ENCODE results near the gene MSH3.

Gene MSH3

DNA sequence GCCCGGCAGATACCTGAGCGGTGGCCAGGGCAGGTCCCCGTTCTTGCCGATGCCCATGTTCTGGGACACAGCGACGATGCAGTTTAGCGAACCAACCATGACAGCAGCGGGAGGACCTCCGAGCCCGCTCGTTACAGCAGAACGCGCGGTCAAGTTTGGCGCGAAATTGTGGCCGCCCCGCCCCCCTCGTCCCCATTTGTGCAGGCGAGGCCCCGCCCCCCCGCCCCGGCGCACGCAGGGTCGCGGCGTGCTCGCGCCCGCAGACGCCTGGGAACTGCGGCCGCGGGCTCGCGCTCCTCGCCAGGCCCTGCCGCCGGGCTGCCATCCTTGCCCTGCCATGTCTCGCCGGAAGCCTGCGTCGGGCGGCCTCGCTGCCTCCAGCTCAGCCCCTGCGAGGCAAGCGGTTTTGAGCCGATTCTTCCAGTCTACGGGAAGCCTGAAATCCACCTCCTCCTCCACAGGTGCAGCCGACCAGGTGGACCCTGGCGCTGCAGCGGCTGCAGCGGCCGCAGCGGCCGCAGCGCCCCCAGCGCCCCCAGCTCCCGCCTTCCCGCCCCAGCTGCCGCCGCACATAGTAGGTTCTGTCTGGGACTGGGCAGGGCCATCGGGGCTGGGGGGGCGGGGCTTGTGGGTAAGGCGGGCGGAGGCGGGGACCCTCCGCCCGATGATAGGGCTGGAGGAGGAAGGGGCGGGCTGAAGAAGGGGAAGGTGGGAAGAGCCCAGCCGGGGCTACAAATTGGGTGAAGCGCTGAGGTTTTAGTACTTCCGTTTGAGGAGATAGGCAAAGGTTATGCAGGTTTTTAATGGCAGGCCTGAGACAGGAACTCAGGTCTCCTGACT is at the start of gene MSH3, which contains the start of gene DHFR:
MSH3 (plus strand) TSS at position 262 of the 840 bp plus-strand sequence; CDS start at position 338, 76 bp downstream.
DHFR (minus strand) TSS at position 593 of the 840 bp plus-strand sequence; CDS start at position 99, 494 bp downstream.
- DNase-seq: peak; percentile 77

DNA sequence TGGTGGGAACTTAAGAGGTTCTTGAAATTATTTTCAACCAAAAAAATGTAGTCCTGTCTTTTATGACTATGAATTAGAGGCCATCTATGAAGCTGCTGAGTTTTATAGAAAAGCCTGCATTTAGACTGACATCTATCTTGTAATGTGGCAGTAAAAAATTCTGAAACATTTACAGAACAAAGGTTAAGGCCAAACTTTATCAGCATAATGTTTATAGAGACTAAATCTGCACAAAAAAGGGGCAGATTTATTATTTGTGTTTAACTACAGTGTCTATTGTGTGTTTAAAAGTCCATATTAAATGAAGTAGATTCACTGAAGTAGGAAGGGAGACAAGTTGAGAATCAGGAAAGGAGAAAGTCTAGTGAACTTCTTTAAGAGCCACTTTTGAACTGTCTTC is 47.1 kb upstream of the MSH3 start:
- no peak for DNase-seq

DNA sequence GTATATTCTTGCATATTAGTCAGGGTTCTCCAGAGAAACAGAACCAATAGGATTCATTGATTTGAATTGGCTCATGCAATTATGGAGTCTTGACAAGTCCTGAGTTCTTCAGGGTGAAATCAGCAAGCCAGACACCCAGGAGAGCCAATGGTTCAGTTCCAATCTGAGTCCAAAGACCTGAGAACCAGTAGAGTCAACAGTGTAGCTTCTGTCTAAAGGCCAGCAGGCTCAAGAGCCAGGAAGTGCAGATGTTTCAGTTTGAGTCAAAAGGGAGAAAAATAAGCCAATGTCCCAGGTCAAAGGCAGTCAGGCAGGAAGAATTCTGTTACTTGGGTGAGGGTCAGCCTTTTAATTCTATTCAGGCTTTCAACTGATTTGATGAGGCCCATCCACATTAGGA is 46.6 kb upstream of the MSH3 start:
- DNase-seq: no peak

DNA sequence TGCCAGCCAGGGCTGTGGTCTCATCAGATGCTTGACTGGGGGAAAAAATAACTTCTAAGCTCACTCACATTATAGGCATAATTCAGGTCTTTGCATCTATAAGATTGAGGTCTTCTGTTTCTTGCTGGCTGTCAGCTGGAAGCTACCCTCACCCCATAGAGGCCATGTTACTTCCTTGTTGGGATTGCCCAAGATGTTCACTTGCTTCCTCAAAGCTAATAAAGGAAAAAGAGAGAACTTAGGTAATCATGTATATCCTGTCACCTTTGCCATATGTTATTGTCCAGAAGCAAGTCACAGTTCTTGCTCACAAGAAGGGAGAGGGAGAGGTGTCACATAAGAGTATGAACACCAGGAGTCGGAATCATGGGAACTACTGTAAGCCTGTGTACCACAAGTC is 45.7 kb upstream of the MSH3 start:
- no peak for DNase-seq

DNA sequence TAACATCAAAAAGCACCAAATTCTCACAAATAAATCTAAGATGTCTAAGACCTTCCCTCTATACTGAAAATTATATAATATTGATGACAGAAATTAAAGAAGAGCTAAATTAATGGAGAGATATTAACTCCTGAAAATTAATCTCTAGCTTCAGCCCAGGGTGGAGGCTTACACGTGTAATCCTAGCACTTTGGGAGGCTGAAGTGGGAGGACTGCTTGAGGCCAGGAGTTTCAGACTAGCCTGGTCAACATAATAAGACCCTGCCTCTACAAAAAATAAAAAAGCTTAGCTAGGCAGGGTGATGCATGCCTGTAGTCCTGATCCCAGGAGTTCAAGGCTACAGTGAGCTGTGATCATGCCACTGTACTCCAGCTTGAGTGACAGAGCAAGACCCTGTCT is 44.8 kb upstream of the MSH3 start:
- no peak for DNase-seq

DNA sequence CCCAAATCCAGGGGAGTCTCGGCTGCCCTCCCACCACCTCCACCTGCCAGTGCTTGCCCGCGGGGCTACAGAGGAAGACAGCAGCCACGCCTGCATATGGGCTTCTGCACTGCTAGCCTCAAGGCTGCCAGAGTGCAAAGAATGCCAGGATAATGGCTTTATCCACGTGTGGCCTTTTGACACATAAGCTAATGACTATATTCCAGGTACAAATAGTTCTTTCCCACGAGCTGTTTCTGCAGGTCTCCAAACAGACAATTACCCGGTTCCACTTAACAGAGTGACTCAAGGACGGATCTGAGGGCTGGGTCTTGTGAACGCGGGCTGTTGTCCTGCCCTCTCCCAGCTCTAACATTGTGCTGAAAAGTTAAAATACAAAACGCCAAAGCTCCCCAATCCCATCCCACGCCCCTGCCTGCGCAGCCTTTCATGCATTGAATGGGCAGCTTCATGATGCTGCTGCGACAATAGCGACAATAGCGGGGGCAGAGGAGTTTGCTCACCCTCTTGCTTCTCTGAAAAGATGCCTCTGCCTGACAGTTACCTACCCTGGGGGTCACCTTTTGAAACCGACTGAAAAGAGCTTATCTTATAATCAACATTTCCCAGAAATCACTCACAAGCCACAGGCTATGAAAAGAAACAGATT is 39.1 kb upstream of the MSH3 start:
- DNase-seq: no peak

DNA sequence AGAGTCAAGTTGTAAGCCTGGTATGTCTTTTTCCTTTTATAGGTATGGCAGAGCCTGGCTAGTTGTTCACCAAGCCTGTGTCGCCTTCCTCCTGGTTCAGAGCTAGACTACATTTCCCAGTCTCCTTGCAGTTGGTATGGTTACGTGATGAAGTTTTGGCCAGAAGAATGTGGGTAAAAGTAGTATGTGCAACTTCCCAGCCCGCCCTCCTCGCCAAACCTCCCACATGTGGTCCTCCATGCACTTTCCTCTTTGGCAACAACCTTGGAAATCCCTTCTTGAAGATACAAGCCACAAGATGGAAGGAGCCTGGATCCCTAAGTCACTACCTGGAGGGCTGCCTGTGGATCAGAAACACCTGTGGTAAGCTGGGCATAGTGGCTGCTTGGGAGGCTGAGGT is 36.0 kb upstream of the MSH3 start:
- DNase-seq: no peak

DNA sequence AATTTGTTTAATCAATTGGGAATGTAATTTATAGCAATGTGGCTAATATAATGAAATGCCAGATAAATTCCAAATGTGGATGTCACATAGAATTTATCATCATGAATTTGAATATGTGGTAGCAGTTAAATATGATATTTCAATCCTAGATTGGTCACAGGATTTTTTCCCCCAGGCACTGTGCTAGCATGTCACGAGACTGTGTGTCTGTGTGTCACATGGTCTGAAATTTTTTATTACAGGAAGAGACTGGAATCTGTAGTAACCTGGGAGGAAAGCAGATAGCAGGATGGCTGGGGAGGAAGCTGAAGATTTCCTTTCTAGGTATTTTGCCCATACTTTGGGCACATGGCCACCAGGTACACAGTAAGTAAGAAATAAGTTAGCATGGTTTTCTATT is 35.4 kb upstream of the MSH3 start:
- DNase-seq: no peak

DNA sequence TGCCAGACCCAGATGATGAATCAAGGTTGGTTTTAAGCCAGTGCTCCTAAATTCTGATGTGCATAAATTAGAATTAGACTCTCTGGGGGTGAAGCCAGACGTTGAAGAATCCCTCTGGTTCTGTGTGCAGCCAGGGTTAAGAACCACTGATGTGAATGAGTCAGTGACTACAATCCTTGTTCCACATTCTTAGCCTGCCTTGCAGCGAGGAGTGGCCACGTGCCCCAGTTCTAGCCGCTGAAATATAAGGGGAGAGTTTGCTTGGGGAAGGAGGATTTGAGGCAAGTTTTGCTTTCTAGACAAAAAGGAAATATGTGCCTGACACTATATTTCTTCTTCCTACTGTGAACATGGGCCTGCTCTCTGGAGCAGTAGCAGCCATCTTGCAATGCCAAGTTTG is 34.2 kb upstream of the MSH3 start:
- no peak for DNase-seq

DNA sequence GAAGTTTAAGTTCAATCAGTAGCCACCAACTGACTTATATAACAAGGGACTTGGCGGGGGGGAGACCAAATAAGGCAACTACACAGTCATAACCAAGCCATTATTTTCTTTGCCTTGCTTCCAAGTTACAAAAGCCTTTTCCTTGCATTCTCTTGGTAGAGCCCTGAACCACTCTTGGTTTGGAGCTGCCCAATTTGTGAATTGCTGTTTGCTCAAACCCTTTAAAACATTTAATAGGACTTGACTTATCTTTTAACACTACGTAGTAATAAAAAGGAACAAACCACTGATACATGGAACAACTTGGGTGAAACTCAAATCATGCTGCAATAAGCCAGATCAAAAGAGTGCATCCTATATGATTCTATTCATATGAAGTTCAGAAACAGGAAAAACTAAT is 31.7 kb upstream of the MSH3 start:
- DNase-seq: no peak

DNA sequence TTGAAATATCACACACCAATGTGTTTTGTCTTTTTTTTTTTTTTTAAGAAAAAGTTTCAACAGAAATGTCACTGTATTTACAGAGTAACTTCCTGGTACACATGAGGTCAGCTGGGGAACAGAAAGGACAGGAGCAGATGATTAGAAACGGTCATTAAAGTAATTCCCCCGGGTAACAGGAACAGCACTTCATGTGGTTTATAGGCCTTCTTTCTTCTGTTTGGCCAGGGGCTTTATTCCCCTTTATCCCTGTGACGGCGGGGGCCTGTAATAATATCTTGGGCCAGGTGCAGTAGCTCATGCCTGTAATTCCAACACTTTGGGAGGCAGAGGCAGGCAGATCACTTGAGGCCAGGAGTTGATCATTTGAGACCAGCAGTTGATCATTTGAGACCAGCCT is 30.5 kb upstream of the MSH3 start:
- DNase-seq: no peak

DNA sequence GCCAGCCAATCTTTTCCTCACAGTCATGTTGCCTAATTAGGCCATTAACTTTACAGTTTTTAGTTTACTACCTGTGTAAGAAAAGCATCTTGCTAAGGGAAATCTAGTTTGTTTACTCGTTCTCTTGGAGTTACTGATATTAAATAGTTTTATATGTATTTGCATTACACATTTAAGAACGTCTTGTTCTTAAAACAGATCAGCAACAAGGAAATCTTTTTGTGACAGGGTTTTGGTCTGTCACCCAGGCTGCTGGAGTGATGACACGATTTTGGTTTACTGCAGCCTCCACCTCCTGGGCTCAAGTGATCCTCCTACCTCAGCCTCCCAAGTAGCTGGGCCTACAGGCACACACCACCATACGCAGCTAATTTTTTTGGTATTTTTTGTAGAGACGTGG is 29.2 kb upstream of the MSH3 start:
- no peak for DNase-seq

DNA sequence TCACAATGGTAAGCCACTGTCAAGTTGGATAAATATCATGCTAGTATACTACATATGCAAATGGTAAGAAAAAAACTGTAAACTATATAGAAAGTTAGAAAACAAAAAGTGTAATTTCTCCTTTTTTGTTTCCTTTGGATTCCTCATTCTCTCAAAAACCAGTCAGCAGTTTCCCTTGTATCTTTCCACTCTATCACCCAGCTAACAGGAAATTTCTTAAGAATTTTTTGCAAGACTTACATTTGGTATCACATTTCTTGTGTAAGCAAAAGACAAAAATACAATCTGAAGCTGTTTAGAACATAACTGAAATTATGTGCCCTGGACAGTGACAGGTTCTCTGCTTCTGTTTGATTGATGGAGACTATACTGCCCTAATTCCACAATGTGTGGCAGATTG is 25.2 kb upstream of the MSH3 start:
- no peak for DNase-seq

DNA sequence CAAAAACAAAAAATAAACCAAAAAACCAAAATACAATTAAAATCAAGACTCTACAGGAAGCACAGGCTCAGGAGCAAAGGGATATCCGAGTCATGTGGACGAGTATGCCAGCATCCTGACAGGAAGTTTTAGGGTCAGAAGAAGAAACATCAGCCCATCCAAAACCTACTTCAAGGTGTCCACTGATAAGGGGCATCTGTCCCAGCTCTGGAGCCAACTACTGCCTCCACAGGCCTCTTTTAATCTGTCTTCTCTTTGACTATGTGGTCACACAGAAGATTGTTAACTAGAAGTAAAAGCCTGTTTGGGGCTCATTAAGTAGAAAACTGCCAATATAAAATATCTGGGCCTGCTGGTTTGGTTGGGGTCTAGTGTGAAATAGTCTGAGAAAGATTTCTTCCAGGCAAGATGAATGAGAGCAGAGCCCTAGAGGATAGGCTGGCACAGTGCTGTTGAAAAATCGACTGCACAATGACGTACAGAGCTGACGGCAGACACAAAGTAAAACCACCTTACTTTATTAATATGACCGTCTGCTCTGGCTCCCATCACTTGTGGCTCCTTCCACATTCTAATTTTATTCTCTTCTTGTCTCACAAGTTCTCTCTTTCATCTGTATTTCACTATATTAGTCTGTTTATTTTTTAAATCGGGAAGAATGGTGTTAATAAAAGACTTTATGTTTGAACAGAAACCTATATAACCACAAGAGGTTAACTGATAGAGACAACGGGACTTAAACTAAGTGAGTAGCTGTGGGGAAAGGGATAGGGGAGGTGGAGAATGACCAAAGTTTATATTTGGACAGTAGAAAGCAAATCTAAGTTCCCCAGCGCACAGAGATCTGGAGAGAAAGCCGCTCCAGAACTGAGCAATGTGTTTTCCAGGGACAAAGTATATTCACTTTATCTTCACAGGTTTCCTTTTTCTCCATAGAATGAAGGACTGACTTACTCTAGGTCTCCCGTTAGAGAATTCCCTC is 22.9 kb upstream of the MSH3 start:
- DNase-seq: no peak

DNA sequence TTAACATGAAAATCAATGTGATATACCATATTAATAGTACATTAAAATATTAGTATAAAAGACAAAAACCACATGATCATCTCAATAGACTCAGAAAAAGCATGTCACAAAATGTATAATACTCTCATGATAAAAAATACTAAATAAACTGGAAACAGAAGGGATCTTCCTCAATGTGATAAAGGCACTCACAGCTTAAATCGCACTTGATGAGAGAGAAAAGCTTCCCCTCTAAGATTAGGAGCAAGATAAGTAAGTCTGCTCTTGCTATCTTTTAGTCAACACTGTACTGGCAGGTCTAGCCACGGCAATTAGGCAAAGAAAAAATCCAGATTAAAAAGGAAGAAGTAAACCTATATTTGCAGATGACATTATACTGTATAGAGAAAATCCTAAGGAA is 21.8 kb upstream of the MSH3 start:
- DNase-seq: no peak

DNA sequence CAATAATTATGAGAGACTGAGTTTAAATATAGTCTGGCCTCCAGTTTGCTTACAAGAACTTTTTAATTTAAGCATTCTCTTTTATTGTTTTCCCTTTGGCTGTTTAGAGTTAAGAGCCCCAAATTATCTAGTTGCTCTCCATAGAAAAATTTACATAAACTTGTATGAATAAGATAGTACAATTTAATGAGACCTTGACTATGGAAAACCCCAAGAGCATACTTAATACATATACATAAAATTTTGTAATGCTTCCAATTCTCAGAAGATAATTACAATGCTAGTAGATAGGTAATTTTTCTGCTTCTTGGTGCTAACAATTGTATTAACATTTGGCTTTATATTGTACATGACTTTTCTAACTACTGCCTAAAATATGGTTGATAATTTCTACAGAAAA is 20.3 kb upstream of the MSH3 start:
- no peak for DNase-seq

DNA sequence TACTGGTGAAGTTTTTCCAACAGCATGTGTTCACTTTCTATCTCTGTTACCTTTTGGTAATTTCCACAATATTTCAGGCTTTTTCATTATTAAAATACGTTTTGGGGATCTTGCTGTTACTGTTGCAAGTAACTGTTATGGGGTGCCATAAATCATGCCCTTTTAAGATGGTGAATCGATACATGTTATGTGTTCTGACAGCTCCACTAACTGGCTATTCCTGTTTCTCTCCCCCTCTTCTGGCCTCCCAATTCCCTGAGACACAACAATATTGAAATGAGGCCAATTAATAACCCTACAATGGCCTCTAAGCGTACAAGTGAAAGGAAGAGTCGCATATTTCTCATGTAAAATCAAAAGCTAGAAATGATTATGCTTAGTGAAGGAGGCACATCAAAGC is 13.1 kb upstream of the MSH3 start:
- DNase-seq: no peak

DNA sequence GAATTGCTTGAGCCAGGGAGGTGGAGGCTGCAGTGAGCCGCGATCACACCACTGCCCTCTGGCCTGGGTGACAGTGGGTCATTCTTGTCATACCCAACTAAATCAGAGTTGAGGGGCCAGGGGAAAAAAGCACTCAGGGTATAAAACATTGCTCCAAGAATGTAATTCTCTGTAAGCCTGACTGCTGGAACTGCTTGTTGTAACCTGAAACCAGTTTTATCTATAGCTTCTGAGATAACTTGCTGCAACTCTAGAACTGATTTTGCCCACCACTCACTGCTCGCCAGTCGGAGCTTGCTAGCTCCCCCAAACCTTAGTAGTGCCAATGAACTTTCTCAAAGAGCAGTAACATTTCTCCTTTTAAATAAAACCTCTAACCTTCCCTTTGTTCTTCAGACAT is 9.6 kb upstream of the MSH3 start:
- DNase-seq: no peak

DNA sequence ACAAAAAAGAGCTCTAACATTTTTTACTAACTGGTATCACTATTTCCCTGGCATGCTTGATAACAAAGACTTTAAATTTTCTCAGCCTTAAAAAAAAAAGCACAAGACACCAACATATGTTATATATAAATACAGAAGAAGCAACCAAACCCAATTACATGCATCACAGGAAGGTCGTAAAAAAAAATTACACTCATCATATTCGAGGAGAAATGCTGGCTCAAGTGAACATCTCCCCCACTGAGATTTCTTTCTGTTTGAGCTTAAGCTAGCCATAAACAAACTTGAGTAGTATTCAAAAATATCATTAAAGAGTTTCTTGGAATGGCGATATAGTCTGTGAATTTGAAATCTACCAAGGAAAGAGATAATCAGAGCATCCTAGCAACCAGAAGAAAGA is 7.5 kb upstream of the MSH3 start:
- DNase-seq: no peak

DNA sequence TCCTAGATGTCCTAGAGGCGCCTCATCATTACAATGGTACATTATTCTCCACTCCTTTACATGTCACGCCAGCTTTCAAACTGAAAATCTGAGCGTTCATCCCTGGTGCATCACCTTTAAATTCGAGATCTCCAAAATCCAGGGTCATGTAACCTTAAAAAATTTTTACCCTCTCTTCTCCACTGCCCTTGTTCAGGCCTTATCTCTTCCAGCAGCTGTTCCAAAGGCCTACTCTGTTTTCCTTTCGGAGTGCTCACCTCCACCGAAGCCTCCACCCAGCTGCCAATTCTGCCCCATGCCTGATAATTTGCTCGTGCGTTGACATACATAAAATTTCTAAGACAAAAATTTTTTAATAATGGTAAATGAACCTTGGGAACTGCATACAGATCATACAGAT is 950 bp upstream of the MSH3 start:
- DNase-seq: no peak

DNA sequence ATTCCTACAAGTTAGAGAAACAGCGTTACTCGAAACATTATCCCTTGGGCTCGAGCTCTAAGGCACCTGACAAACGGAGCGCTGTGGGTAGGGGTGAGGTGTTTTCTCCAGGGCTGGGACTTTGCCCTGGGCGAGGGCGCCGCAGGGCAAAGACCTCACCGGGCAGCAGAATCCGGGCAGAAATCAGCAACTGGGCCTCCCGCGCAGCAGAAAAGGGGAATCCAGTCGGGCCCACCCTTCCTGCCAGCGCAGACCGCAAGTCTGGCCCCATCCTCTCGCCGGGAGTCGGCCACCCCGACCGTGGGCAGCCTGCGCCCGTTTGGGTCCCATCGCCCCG is 430 bp upstream of the MSH3 start:
- DNase-seq: no peak

DNA sequence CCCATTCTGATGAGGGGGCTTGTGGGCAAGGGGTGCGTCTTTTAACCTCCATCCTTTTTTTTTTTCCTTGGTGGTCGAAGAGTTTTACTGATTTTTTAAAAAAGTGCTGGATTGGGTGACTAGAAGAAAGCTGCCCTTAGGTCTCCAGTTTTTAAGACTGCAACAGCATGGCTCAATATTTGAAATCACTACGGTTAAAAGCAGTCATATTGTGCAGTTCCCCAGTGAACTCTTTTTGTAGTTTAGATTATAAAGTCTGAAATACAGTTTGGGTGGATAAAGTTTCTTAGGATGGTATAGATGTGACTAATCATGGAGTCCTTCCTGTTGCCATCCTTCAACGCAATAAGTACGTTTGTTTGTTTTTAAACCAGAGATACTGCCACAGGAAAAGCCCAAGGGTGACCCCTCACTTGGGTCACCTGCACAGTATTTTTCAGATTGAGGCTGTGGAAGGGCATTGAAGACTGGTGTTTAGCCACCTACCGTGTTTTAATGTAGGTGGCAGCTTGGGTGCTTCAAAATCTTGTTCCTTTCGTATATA is 851 bp downstream of the MSH3 start:
- no peak for DNase-seq

DNA sequence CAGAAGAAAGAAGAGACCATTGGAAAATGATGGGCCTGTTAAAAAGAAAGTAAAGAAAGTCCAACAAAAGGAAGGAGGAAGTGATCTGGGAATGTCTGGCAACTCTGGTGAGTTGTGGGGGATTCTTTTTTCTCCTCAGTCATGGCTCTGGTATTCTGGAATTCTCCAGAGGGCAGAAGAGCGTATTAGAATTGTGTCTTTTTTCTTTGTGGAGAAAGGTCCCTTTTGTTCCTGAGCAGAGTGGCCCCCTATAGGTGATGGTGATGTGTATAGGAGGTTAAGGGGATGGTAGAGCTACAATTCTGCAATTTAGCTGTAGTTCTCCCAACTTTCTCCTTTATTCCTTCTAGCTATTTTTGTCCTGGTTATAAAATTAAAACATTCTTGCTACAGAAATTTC is 2.0 kb downstream of the MSH3 start:
- no peak for DNase-seq
